Measurements from ENCODE around the gene CEP57.

CEP57 gene

DNA sequence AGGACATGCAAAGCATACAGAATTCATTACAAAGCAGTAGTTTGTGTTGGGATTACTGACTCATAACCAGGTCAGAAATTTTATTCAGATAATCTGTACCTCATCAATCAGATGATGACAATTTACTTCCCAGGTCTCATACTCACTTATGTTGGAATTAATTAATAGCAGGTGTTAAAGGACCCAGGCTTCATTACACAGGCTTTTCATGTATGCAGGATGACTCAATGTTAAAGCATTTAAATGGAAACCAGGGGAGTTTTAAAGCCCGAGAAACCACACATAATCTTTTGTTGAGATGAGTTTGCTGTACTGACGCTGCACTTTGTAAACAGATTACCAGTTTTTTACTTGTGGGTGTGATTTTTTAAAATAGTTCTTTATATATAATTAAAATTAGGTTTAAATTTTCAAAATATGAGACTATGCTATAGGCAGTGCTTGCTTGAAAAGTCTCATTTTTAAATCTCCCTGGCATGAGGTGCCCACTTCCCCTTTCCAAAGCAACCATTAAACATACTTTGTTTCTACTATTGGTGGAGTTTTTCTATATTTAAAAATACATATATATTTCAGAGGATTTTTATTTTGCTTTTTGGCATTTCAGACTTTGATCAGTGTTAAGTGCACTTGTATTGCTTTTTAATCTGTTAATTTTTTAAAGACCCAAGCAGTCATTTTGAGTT lies 41.0 kb downstream of the CEP57 start:
- TF ChIP-seq, protein P1, sequence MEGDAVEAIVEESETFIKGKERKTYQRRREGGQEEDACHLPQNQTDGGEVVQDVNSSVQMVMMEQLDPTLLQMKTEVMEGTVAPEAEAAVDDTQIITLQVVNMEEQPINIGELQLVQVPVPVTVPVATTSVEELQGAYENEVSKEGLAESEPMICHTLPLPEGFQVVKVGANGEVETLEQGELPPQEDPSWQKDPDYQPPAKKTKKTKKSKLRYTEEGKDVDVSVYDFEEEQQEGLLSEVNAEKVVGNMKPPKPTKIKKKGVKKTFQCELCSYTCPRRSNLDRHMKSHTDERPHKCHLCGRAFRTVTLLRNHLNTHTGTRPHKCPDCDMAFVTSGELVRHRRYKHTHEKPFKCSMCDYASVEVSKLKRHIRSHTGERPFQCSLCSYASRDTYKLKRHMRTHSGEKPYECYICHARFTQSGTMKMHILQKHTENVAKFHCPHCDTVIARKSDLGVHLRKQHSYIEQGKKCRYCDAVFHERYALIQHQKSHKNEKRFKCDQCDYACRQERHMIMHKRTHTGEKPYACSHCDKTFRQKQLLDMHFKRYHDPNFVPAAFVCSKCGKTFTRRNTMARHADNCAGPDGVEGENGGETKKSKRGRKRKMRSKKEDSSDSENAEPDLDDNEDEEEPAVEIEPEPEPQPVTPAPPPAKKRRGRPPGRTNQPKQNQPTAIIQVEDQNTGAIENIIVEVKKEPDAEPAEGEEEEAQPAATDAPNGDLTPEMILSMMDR (IDR thresholded peaks at IDR 0.05; ENCODE audit: insufficient read depth, low read depth, low read length, missing control alignments): no peak
- no peak overlapping the region for H3K4me3 ChIP-seq (ENCODE audit: low read depth, low read length)
- DNase-seq (ENCODE audit: low read depth): no peak

DNA sequence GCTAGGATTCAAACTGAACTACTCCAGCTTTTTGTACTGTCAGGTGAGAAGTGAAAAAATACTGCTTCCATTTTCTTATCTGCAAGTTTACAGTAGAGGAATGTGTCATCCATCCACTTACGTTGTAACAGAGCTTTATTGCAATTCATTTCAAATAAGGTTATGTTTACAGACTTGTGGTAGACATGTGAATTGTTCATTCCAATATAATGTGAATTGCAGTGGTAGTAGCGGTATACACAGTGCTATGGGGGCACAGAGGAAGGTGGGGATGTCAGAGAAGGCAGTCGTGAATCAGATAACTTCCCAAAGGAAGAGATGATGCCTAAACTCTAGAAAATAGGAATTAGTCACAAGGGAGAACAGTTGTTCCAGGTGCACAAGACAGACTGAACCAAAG lies 42.5 kb downstream of the CEP57 start:
- H3K4me3 ChIP-seq (ENCODE audit: low read depth, low read length): no peak overlapping the region
- TF ChIP-seq, protein P1 (IDR thresholded peaks at IDR 0.05; ENCODE audit: insufficient read depth, low read depth, low read length, missing control alignments): no peak
- DNase-seq (ENCODE audit: low read depth): no peak

DNA sequence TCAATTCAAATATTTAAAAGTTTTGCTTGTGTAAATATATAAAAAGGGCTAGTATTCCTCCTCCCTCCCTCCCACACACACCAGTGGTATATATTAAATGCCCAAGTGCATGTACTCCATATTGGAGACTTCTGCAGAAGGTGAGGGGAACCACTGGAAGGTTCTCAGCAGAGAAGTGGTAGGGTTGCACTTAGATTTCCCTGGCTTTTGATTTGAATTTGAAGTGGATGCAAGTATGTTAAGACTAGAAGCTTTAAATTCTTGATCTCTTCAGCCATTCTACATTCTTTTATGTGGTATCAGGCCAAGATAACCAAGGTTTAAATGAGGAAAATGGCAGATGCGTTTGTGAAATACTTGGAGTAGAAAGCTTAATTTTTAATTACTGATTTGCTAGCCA lies 43.1 kb downstream of the CEP57 start:
- H3K4me3 ChIP-seq (ENCODE audit: low read depth, low read length): no peak overlapping the region
- TF ChIP-seq, protein P1 (IDR thresholded peaks at IDR 0.05; ENCODE audit: insufficient read depth, low read depth, low read length, missing control alignments): no peak
- no peak for DNase-seq (ENCODE audit: low read depth)

DNA sequence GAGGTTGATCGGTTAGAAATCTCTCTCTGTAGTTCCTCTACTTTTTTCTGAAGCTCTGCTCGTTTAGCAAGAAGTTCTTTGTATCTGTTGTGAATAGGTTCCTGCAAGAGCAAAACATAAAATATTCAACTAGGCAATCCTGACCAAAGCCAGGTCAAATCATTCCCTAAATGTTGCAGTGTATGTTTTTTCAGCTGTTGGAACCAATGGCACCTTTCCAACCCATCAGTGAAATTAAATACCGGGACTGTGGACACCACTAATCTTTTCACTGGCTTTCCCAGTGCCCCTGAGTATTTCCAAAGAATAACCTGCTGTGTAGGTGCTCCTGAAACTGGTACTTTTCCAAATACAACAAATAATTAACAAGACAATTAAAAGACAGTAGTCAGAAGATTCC lies 45.1 kb downstream of the CEP57 start:
- H3K4me3 ChIP-seq (ENCODE audit: low read depth, low read length): no peak overlapping the region
- TF ChIP-seq, protein P1 (IDR thresholded peaks at IDR 0.05; ENCODE audit: insufficient read depth, low read depth, low read length, missing control alignments): no peak
- no peak for DNase-seq (ENCODE audit: low read depth)

DNA sequence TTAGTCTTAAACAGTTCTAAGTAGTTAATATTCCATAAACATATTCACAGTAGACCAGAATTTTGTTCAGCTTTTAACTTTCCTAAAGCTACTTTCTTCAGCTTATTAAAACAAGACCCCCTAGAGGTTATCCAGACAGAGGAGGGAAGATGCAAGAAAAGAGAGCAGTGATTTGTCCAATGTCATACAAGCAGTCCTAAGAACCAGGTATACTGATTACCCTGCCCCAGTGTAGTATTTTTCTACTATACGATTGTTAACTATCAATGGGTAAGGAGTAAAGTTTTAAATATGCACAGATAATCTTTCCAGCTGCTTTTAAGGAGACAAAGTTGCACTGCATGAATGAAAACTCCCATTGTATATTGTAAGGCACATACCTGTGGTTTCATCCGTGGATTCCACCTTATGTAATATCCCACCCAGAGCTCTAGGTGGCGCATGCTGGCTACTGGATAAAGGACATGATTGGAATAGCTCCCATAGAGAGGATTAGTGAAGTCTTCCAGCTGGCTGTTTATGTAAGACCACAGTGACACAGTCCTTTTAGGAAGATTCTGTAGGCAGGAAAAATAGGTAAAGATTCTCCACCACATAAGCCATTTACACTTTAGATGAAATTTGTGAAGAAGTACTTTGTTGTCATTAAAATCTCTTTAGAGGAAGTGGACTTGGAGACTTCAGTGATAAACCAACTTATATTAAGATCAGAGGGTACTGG lies 45.6 kb downstream of the CEP57 start:
- DNase-seq (ENCODE audit: low read depth): peak; percentile 61
- TF ChIP-seq, protein P1 (IDR thresholded peaks at IDR 0.05; ENCODE audit: insufficient read depth, low read depth, low read length, missing control alignments): peak; percentile 76
- H3K4me3 ChIP-seq (ENCODE audit: low read depth, low read length): no peak overlapping the region

DNA sequence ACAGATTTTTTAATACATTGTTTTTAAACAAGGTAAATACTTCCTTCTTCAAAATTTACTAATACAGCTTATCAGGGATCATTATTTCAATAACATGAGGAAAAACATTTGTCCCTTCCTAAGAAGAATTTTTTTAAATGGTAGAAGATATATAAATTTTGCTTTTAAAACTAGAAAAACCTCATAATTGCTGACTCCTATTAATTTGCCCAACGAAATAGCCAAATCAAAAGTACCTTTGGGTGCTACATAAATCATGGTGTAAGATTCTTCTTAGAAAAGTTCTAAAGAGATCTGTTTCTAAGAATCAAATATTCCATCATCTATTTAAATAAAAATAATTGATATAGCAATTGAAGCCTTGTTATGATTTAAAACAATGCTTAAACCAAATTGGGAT lies 54.9 kb downstream of the CEP57 start:
- no peak for DNase-seq (ENCODE audit: low read depth)
- TF ChIP-seq, protein P1 (IDR thresholded peaks at IDR 0.05; ENCODE audit: insufficient read depth, low read depth, low read length, missing control alignments): no peak
- no peak overlapping the region for H3K4me3 ChIP-seq (ENCODE audit: low read depth, low read length)

Measured in GM12865 (cell line).